Amniotic epithelial cell (primary cell): ENCODE data around the gene MAN1C1.
A peak's percentile ranks its signal among the peaks of the same experiment; 100 is the strongest.
"Not testable (repeated sequence)": the region's sequence is repeated elsewhere in the genome, so short reads cannot be mapped to it uniquely, and the experiment has no call there.

Experiments used
- DNase-seq: peaks from one replicate; pipeline ENCODE4 v3.0.0-alpha.2; 2010; ENCODE audit warnings: low read depth

MAN1C1 gene

DNA sequence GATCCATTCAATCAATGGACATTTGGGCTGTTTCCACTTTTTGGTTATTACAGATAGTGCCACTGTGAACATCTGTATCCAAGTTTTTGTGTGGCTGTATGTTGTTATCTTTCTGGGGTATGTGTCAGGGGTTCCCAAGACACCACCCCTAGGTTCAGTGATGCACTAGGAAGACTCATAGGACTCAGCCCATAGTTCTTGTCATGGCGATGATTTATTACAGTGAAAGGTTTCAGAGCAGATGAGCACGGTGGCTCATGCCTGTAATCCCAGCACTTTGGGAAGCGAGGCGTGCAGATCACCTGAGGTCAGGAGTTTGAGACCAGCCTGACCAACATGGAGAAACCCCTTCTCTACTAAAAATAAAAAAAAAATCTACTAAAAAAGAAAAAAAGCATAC, 64.1 kb downstream of the MAN1C1 start:
- DNase-seq = no peak

DNA sequence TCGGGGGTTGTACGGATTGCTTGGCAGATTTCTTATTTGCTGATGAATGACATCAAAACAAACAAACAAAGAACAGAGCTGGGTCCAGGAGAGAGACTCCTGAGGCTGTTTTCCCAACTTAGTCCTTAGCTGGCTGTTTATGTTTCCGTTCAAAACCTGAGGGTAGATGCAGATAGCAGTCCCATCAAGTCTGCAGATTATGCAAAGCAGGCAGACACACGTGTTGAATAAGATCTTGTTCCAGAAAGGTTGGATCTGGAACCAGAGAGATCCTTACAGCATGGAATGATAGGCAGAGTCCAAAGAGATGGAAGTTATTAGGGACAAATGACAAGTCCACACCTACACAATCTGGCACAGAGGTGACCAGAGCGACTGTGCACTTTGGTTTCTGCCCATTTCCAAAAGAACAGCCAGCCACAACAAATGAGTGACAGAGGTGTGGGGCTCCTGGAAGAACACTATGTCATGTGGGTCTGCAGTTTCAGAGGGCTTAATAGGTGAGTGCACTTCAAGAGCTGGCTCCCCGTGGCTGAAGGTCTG, 65.5 kb downstream of the MAN1C1 start:
- no peak for DNase-seq

DNA sequence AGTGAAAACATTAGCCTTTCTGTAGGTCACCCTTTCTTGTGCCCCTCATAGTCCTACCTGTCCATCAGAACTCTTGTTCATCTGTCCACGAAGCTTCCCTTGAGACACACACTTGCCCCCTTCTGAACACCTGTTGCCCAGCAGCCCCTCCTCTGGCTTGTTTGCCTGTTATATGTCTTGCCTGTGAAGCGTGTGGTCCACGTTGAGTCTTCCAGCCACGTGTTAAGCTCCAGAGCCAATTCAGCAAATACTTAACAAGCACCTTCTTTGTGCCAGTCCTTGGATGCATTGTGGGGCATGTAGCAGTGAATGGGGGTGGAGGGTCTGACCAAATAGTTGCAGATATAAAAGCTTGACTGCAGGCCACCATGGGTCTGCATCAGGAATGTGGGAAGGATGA, 66.6 kb downstream of the MAN1C1 start:
- DNase-seq = no peak

DNA sequence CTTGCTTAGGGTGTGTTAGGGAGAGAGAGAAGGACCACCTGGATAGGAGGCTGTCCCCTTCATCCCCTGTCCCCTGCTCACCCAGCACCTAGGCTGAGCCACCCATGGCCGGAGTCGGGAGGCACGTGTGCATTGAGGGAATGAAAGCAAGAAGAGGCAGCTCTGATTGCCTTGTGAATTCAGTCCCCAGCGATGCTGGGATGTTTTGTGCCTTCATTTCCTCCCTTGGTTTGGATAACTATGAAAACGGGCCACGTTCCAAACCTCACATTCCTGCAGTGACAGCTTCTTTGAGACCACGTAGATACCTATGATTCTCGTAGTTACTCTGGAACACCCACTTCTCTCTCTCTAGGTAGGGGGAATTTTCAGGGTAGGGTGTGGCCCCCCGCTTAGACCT, 67.1 kb downstream of the MAN1C1 start:
- DNase-seq = peak; percentile 40

DNA sequence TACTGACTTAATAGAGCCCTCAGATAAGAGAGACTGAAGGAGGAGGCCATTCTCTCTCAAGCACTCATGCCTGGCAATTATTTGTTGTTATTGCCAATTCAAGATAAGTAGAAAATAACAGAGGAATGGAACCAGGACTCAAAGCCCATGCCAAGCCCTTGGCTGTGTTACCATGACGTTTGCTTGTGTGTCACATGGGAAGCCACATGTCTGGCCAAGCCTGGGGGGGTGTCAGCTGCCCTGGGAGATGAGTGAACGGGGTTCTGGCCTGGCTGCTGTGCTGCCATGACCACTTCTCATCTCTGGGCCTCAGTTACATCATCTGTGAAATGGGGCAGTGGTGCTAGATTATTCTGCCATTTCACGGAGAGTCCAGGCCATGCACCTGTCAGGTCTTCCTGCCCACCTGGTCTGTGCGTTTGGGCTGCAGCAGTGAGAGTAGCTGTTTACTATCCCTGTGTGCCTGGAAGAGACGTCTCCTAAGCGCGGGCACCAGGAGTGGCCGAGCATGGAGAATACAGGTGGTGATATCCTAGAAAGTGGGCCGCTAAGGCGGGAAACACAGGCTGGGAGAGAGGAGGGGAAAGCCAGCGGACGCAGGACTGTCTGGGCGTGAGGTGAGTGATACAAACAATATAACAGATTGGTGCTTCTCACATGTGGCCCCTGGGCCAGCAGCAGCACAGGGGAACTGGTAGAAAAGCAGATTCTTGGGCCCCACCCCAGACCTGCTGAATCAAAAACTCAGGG, 67.8 kb downstream of the MAN1C1 start:
- DNase-seq = no peak

DNA sequence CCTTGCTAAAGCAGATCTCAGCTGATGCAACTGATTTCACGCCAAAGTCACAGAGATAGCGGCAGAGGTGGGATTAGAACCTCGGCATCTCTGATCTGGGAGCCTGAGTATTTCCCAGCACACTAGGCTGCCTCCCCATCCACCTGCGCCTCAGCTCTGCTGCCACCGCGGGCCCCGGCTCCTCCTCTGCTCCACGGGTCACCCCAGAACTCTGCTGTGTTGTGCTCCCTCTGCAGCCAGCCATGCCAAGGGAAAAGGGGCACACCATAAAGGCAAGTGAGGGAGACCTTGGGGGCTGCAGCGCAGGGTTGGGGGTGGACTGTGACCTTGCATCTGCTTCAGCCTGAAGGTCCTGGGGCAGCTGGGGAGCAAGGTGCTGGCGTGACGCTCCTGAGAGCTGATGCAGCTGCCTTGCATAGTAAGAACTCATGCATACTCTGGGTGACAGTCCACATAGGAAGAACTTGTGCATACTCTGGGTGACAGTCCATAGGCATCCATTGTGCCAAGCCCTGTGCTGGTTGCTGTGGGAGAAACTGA, 68.7 kb downstream of the MAN1C1 start:
- no peak for DNase-seq

DNA sequence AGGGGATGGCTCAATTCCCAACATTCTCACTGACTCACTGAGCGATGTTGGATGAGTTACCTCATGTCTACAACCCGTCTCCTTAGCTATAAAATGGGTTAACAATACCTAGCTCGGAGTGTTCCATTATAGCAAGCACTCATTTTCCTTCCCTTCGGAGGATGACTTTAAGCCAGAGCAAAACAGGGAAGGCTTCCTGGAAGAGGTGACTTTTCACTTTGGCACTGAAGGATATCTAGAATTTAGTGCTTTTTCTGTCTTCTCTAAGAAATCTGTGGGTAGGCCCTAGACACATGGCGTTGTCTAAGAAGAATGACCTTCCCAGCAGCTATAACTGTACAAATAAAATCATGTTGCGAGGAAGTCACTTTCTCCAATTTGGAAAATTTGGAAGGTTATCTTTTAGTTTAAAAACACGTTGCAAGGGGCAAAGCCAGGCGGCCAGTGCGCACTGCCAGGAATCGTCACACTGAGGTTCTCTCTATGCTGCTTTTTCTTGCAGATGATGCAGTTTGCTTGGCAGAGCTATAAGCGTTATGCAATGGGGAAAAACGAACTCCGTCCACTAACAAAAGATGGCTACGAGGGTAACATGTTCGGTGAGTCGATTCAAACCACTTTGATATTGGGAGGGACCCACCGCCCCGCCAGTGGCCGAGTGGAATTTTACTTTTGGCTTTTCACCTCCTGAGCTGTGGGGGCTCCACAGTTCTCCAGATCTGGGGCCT, 69.5 kb downstream of the MAN1C1 start:
- no peak for DNase-seq

DNA sequence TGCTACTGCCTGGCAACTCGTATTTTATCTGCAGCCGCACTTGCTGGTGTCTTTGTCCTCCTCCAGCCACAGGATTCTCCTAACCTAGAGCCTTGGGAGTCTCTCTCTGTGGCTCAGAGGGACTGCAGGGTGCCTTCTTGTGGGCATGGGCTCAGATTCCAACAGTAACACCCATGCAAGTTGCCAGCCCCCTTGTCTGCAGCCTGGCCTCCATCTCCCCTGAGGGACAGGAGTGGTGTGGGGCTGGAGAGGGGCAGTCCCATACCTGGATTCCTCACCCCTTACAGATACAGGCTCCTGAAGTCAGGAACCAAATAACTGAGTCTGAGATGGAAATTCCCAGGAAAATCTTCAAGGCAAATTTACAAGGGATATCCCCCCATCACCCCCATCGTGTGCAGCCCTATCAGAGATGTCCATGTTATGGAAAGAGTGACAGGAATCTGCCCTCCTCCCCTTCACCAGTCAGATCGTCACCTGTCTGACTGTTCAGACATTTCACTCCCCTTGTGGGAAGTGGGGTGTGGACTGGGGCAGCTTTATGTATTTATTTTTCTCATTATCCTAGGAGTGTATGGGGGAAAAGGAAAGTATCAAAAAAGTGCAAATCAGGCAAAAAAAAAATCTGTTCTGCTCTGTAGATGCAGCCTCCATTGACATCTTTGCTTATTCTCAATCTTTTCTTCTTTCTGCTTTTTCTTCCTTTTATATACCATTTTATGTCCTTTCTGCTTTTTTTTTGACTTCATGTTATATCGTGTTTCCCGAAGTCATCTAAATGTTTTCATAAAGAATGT, 70.8 kb downstream of the MAN1C1 start:
- no peak for DNase-seq

DNA sequence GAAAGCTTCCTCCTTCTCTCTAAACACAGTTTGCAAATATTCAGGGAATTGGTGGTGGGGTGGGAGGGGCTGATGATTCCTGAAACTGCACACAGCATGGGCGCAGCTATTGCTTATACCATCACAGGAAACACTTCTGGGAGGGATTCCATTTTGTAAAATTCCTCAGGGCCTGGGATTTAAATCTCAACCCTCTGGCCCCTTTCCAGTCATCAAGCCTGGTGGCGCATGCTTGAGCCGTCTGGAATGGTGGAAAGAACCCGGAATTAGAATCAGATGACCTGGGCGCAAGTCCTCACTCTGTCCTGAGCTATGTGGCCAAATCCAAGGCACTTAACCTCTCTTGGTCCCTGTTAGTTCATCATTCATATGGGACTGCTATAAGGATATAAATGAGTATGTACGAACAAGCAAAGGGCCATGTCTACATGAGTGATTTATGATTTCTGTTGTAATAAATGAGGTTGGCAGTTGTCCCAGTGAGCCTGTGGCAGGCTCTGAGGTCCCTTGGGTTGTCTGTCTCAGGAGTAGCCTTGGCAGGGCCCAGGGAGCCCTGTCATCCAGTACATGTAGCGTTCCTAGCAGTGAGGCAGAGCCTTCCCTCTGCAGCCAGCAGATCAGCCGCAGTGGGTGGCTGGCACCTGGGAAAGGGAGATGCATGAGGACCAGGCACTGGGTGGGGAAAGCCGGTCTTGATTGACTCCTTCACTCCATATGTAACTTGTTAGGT, 72.0 kb downstream of the MAN1C1 start:
- no peak for DNase-seq

DNA sequence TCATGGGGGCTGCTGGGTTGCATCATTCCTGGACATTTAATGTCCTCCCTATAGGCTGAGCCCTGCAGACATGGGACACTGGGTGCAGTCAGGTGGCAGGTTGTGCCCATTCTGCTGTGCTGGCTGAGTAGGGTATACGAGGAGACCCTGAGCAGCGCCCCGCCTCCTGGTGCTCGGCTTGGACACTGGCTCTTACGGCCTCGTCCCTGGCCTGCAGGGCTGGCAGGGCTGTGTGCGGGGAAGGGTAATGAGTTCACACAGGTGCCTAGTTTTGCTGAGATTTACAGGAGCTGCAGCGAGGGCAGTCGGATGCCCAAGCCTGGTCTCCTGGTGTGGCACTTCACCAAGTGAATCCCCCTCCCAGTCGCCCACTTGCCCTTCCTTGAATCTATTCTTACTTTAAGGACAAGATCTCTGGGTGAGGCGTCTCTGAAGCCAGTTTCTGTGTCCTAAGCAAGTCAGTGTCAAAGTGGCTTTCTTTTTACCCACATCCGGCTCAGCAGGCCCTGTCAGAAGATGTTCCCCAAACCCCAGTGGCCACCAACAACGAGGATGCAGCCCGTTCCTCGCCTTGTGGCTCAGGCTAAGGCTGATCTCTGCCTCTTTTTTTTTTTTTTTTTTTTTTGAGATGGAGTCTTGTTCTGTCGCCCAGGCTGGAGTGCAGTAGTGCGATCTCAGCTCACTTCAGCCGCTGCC, 73.2 kb downstream of the MAN1C1 start:
- no peak for DNase-seq

DNA sequence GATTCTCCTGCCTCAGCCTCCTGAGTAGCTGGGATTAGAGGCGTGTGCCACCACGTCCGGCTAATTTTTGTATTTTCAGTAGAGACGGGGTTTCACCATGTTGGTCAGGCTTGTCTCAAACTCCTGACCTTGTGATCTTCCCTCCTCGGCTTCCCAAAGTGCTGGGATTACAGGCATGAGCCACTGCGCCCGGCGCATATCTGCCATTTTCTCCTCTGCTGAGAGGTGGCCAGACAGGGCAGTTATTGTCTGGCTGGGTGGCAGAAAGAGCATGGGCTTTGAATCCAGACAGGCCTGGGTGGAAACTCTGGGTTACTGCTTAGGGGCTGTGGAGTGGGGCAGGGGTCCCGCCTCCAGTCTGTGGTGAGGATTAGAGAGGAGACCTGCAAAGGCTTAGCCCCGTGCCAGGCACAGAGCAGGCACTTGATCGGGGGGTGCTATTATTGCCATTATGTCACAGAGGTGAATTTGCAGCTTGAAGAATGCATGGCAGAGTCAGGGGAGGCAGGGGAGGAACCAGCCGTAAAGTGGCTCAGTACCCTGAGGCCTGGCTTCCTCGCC, 73.9 kb downstream of the MAN1C1 start:
- no peak for DNase-seq

DNA sequence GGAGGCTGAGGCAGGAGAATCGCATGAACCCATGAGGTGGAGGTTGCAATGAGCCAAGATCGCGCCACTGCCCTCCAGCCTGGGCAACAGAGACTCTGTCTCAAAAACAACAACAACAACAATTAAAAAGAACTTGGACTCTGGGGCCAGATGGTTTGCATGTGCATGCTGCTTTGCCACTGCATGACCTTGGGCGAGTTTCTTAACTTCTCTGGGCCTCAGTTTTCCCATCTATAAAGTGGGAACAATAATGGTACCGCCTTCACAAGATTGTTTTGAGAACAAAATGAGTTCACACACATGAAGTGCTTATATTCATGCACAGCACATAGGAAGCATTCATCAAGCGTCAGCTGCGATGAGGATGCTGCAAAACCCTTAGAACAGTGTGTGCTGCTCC, 74.6 kb downstream of the MAN1C1 start:
- DNase-seq = no peak

DNA sequence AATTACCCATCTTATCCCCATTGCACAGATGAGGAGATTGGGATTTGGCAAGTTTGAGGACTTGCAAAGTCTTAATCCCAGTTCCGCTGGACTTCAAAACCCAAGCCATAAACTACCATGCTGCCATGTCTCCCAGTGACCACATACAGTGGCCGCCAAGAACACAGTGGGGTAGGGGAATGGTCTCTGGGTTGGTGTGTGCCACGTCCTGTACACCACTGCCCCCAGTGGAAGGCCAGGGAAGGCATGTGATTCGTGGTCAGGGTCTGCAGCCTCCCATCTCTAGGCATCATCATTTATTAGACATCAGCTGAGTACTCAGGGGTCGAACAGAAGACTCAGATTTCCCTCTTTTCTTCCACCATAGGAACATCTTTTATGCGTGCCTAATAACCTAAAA, 76.0 kb downstream of the MAN1C1 start:
- DNase-seq = no peak

DNA sequence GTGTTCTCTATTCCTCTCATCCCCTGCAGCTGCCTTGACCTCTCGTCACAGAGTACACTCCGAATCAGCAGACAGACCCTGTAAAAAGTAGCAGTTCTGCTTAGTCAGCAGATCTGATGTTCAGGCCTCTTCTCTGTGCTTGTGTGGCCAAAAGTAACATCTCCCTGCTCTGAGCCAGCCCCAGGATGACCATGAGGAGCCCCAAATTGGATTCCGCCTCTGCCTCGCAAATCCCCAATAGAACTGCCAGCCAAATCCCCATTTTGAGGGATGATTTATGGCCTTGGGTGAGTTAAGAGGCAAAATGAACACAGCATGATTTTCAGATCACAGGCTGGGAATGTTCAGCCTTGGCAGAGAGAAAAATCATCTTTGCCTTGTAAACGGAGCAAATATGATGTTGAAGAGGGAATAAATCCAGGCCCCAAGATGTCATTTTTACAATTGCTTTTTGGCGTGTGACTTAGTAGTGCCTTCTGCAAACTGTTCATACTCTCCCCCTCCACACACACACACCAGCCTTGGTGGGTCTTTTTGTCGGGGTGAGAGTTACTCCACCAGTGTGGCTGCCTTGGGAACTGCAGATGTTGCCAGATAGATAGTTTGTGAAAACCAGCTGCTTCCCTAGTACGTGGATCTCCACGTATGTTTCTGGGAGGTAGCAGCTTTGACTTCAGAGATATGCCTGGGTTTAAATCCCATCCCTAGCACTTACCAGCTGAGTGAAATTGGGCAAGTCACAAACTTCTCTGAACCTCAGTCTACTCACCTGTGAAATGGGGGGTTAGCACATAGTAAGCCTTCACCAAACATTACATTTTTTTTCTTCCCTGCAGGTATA, 77.8 kb downstream of the MAN1C1 start:
- peak; percentile 58 for DNase-seq

DNA sequence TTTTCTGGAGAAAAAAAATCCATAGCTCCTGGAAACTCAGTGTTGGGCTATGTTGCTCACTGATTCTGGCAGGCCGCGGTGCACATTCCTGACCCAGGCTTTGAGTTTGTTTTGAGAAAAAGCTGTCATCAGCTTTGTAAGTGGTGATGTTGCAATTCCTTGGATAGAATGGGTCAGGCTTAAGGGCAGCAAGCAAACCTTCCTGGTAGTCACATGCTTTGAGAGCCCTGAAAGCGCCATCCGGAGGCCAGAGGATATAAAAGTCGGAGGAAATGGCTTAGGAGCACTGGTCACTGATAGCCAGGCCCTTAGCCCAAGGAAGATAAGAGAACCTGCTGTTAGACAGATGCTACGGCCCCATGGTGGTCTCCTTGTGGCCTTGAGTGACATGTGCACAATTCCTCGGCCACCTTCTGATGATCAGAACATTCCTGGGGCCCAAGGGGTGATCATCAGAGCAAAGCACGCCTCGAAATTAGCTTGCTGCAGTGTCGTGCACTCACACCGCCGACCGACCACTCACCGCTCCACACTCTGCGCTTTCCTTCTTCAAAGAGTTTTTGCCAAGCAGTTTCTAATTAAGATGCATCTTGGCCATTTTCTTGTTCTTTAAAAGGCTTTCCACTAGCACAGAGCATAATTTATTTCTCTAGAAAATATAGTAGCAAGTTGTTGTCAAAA, 78.6 kb downstream of the MAN1C1 start:
- DNase-seq = peak; percentile 100

DNA sequence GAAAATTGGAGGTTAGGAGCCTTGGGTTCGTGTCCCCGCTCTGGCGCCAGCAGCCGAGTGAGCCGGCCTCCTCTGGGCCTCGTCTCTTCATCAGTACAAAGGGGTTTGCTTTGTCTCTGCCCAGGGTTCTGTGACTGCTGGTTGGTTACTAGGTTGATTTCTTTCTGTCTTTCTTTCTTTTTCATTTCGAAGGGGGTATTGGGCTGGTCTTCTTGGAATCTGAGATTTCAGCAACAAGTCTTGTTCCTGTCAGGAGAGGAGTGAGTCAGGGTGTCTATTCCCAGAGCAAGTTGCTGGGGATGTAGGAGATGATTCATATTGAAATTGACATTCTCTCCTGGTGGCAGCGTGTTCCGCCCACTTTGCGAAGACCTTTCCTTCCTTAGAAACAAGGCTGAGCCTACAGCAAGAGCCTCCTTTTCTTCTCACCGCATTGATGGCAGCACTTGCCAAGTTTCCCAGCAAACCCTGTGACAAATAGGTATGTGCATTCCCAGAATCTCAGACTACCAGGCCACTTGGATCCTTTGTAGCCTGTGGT, 79.2 kb downstream of the MAN1C1 start:
- peak; percentile 96 for DNase-seq

DNA sequence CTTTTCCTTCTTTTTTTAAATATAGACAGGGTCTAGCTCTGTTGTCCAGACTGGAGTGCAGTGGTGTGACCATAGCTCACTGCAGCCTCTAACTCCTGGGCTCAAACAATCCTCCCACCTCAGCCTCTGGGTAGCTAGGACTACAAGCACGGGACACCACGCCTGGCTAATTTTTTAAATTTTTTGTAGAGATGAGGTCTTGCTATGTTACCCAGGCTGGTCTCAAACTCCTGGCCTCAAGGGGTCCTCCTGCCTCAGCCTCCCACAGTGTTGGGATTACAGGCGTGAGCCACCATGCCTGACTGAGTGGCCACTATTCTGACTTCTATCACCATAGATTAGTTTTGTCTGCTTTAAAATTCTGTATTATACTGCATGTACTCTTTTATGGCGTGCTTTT, 80.1 kb downstream of the MAN1C1 start:
- not testable (repeated sequence) for DNase-seq

DNA sequence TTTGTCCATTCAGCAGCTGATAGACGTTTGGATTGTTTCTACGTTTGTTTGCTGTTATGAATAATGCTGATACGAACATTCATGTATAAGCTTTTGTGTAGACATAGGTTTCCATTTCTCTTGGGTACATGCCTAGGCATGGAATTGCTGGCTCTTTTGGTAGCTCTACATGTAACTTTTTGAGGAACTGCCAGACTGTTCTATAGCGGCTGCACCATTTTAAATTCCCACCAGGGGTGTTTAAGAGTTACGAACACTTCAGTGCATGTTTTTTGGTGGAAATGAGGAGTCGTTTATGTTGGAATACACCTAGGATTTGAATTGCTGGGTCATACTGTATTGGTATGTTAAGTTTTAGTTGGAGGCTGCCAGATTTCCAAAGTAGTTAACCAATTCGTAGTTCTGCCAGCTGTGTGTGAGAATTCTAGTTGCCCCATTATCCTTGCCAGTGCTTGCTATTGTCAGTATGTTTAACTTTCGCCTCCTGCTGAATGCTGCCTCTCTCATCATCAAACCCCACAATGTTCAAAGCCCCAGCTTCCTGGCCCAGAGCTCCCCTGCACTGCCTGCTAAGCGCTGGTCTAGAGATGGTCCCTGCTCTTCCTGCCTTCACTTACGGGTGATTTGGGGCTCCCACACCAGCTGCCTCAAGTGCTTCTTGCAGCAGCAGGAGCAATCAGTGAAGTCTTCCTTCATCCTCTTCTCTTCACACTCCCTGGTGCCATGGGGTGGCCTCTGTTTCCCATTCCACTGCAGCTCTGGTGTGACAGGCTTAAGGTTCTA, 81.0 kb downstream of the MAN1C1 start:
- no peak for DNase-seq
